ENCODE data around the gene MTPN. TPM values are rescaled to one million over a fixed set of nuclear protein-coding genes. Genes with fewer than 3 reads are reported as not detected.

The MTPN gene
- total and polyA plus RNA-seq, 10 of the 15 experiments (the other 5 are each of a cell fraction or from before 2014, with no cell fraction given), result 38.7 to 146 (median 85.4) TPM

DNA sequence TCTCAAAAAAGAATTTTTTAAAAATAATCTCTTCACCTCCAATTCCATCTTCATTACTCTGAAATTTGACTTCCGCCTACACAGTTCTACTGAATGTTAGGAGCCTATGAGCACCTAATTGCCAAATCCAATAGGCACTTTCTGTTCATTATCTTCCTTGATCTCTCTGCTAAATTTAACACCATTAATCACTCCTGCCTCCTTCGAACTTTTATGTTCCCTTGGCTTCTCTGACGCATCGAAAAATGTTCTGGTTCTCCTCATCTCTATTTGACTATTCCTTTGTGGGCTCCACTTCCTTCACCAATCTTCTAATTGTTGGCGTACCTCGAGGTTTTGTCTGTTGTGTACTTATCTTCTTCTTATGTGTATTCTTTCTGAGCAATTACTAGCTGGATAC, 87.3 kb downstream of the MTPN start:
- FAIRE-seq (no peak), DNase-seq (ENCODE audit: low read depth, low spot score) (no peak), ATAC-seq (no peak)
- WGBS (ENCODE audit: insufficient coverage, insufficient replicate concordance, low lambda C conversion rate, missing lambda C conversion rate), result 43% methylated on average over 6 of the region's 6 CpGs
- in situ Hi-C loops (cut with MboI), result no loop called here
- ChIA-PET SMC1A (ENCODE audit: uncharacterized antibody, unreplicated experiment) (interaction anchor here (1.2 kb wide), 1 partner anchor 104 kb away, joined by 3 read pairs; no protein-coding TSS in a partner anchor), POLR2A (no interaction called here), CTCF (no interaction called here), RAD21 (ENCODE audit: unreplicated experiment) (no interaction called here)
- Histone ChIP-seq H3K36me3 (ENCODE audit: control insufficient read depth in 2 of 2, insufficient read depth in 2 of 2, low read length in 1 of 2) (no peaks in the 10 kb centered on the region), H3K4me1 (ENCODE audit: control insufficient read depth, insufficient read depth, low read length) (no peaks in the 10 kb centered on the region), H3K4me2 (ENCODE audit: control insufficient read depth, insufficient read depth) (no peak overlapping the region), H2AFZ (ENCODE audit: control insufficient read depth, low read depth, low read length) (no peak overlapping the region), H3K9me3 (replicated peaks; ENCODE audit: control insufficient read depth, insufficient read depth, low read length) (no peaks in the 10 kb centered on the region), H3K79me2 (ENCODE audit: control insufficient read depth, insufficient read depth, low read length) (no peaks in the 10 kb centered on the region), H3K27ac (ENCODE audit: control insufficient read depth, insufficient read depth) (no peak overlapping the region), H3K4me3 (no peak overlapping the region), H3K27me3 (replicated peaks in 1 of 2; ENCODE audit: control insufficient read depth in 2 of 2, insufficient read depth in 2 of 2, low read length in 1 of 2) (no peaks in the 10 kb centered on the region), H4K20me1 (ENCODE audit: control insufficient read depth, insufficient read depth) (no peaks in the 10 kb centered on the region), H3K9ac (ENCODE audit: control insufficient read depth, insufficient read depth, low read length) (no peak overlapping the region)
- intact Hi-C loops (cut with micrococcal nuclease; ENCODE audit: unreplicated experiment), result no loop called here
- TF ChIP-seq CREB1 (IDR thresholded peaks at IDR 0.05; ENCODE audit: low read depth) (no peak), CBX5 (IDR thresholded peaks at IDR 0.05; ENCODE audit: low read depth) (no peak)
- BruUV-seq (replicated peaks), result no TSS peak

DNA sequence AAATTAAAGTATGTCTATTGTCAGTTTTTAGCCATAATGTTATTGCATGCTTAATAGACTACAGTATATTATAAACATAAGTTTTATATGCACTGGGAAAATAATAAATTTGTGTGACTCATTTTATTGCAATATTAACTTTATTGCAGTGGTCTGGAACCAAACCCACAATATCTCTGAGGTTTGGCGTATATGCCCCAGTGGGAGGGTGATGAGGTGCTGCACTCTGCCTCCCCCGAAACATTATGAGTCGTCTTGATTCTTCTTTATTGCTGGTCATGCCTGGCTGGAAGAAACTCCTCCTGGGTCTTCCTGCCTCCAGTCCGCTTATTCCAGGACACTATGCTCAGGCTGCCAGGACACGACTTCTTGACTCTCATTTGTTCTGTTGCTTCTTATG, 88.4 kb downstream of the MTPN start:
- H3K79me2 ChIP-seq (ENCODE audit: control insufficient read depth, insufficient read depth, low read length), result no peaks in the 10 kb centered on the region
- POLR2A ChIA-PET, result no interaction called here
- no peak overlapping the region for H3K4me3 ChIP-seq
- no peak overlapping the region for H3K27ac ChIP-seq (ENCODE audit: control insufficient read depth, insufficient read depth)
- H3K4me2 ChIP-seq (ENCODE audit: control insufficient read depth, insufficient read depth), result no peak overlapping the region
- H2AFZ ChIP-seq (ENCODE audit: control insufficient read depth, low read depth, low read length), result no peak overlapping the region
- H4K20me1 ChIP-seq (ENCODE audit: control insufficient read depth, insufficient read depth), result no peaks in the 10 kb centered on the region
- ATAC-seq (no peak), FAIRE-seq (no peak), DNase-seq (ENCODE audit: low read depth, low spot score) (no peak)
- CTCF ChIA-PET, result no interaction called here
- no peaks in the 10 kb centered on the region for H3K4me1 ChIP-seq (ENCODE audit: control insufficient read depth, insufficient read depth, low read length)
- H3K9ac ChIP-seq (ENCODE audit: control insufficient read depth, insufficient read depth, low read length), result no peak overlapping the region
- in situ Hi-C loops (cut with MboI) (no loop called here), intact Hi-C loops (cut with micrococcal nuclease; ENCODE audit: unreplicated experiment) (no loop called here)
- SMC1A ChIA-PET (ENCODE audit: uncharacterized antibody, unreplicated experiment), result no interaction called here
- no TSS peak for BruUV-seq (replicated peaks)
- WGBS (ENCODE audit: insufficient coverage, insufficient replicate concordance, low lambda C conversion rate, missing lambda C conversion rate), result 67% methylated on average over 5 of the region's 5 CpGs
- TF ChIP-seq, protein P1, sequence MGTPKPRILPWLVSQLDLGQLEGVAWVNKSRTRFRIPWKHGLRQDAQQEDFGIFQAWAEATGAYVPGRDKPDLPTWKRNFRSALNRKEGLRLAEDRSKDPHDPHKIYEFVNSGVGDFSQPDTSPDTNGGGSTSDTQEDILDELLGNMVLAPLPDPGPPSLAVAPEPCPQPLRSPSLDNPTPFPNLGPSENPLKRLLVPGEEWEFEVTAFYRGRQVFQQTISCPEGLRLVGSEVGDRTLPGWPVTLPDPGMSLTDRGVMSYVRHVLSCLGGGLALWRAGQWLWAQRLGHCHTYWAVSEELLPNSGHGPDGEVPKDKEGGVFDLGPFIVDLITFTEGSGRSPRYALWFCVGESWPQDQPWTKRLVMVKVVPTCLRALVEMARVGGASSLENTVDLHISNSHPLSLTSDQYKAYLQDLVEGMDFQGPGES (IDR thresholded peaks at IDR 0.05), result no peak
- TF ChIP-seq EP300 (IDR thresholded peaks at IDR 0.05; ENCODE audit: borderline replicate concordance in 1 of 2, control insufficient read depth in 1 of 2, low read depth in 2 of 2, low read length in 2 of 2), result no peak
- no peak for TF ChIP-seq IKZF1 (conservative IDR thresholded peaks at IDR 0.05)
- TF ChIP-seq MEF2A (IDR thresholded peaks at IDR 0.05; ENCODE audit: insufficient read depth, low read depth, low read length), result no peak
- TF ChIP-seq SUZ12 (IDR thresholded peaks at IDR 0.05; ENCODE audit: unreplicated experiment), result no peak
- TF ChIP-seq CBFB (IDR thresholded peaks at IDR 0.05; ENCODE audit: low read depth), result no peak
- no peak for TF ChIP-seq MTA2 (IDR thresholded peaks at IDR 0.05; ENCODE audit: low read depth)
- no peak for TF ChIP-seq ZNF384 (IDR thresholded peaks at IDR 0.05; ENCODE audit: borderline replicate concordance, low read depth, low read length)
- TF ChIP-seq, protein P2, sequence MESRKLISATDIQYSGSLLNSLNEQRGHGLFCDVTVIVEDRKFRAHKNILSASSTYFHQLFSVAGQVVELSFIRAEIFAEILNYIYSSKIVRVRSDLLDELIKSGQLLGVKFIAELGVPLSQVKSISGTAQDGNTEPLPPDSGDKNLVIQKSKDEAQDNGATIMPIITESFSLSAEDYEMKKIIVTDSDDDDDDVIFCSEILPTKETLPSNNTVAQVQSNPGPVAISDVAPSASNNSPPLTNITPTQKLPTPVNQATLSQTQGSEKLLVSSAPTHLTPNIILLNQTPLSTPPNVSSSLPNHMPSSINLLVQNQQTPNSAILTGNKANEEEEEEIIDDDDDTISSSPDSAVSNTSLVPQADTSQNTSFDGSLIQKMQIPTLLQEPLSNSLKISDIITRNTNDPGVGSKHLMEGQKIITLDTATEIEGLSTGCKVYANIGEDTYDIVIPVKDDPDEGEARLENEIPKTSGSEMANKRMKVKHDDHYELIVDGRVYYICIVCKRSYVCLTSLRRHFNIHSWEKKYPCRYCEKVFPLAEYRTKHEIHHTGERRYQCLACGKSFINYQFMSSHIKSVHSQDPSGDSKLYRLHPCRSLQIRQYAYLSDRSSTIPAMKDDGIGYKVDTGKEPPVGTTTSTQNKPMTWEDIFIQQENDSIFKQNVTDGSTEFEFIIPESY (IDR thresholded peaks at IDR 0.05), result no peak
- no peak for TF ChIP-seq PAX5 (IDR thresholded peaks at IDR 0.05; ENCODE audit: borderline replicate concordance, low read depth, low read length)
- no peak for TF ChIP-seq NFYB (IDR thresholded peaks at IDR 0.05; ENCODE audit: insufficient read depth, low read depth, low read length)
- no peak for TF ChIP-seq MYB (IDR thresholded peaks at IDR 0.05; ENCODE audit: borderline replicate concordance, low read depth, low read length)
- TF ChIP-seq RAD51 (IDR thresholded peaks at IDR 0.05), result no peak
- no peaks in the 10 kb centered on the region for H3K36me3 ChIP-seq (ENCODE audit: control insufficient read depth in 2 of 2, insufficient read depth in 2 of 2, low read length in 1 of 2)
- RAD21 ChIA-PET (ENCODE audit: unreplicated experiment), result no interaction called here
- H3K9me3 ChIP-seq (replicated peaks; ENCODE audit: control insufficient read depth, insufficient read depth, low read length), result no peaks in the 10 kb centered on the region
- no peaks in the 10 kb centered on the region for H3K27me3 ChIP-seq (replicated peaks in 1 of 2; ENCODE audit: control insufficient read depth in 2 of 2, insufficient read depth in 2 of 2, low read length in 1 of 2)

Measured in GM12878 (cell line).